Heart right ventricle (tissue), 16 donors: ENCODE measurements around the gene KDM6A. TPM values are rescaled to one million over a fixed set of nuclear protein-coding genes. Genes with fewer than 3 reads are reported as not detected.

ENCODE experiments used
- ATAC-seq, 8 donors: fragments of 200-7000 bp; cut with Tn5 transposase; one replicate each; pipeline ENCODE4 v1.9.1; 2020; ENCODE audit warnings: mild to moderate bottlenecking in 8 of 8, moderate library complexity in 8 of 8, moderate number of reproducible peaks in 1 of 8
- DNase-seq, 2 donors: peaks; one replicate each; pipeline ENCODE4 v3.0.0-alpha.2; 2020
- H3K27ac ChIP-seq, 10 donors: fragments of 200-600 bp; sonication (generic) in 2 of 10; one replicate each; pipeline versions ENCODE4 v1.5.0 to v1.8.0; 2020 to 2022; ENCODE audit warnings: mild to moderate bottlenecking in 3 of 10
- H3K27me3 ChIP-seq, 7 donors: fragments of 200-600 bp; one replicate each; pipeline ENCODE4 v1.8.0; 2021 to 2022; ENCODE audit warnings: mild to moderate bottlenecking in 2 of 7
- H3K36me3 ChIP-seq, 9 donors: fragments of 200-600 bp; sonication (generic) in 1 of 9; one replicate each; pipeline versions ENCODE4 v1.5.0 to v1.8.0; 2020 to 2022; ENCODE audit warnings: mild to moderate bottlenecking in 2 of 9
- H3K4me1 ChIP-seq, 9 donors: fragments of 200-600 bp; sonication (generic) in 1 of 9; one replicate each; pipeline versions ENCODE4 v1.5.0 to v1.8.0; 2020 to 2022; ENCODE audit warnings: mild to moderate bottlenecking in 4 of 9
- H3K4me3 ChIP-seq, 10 donors: fragments of 200-600 bp; sonication (generic) in 2 of 10; one replicate each; pipeline versions ENCODE4 v1.5.0 to v1.8.0; 2020 to 2022; ENCODE audit warnings: mild to moderate bottlenecking in 7 of 10, moderate library complexity in 2 of 10
- H3K9me3 ChIP-seq, 11 donors: fragments of 200-600 bp in 10 of 11; sonication (generic) in 2 of 11; one replicate each; pipeline versions ENCODE4 v1.5.0 to v1.8.0; 2013 to 2022; ENCODE audit warnings: mild to moderate bottlenecking in 2 of 11, control low read depth in 1 of 11, moderate library complexity in 1 of 11
- WGBS, 2 donors: extraction: QIAGEN DNeasy Blood & Tissue Kit; methylation state at CpG; one replicate each; pipeline ENCODE4 v1.1.7; 2013; ENCODE audit warnings: inconsistent platforms in 1 of 2; 5-methylcytosine and 5-hydroxymethylcytosine counted together
- intact Hi-C, 10 donors: fragments of 100-400 bp; cut with DNase I; formaldehyde crosslinking; loops; one replicate each; pipeline versions ENCODE4 v1.11.1 to v1.14.2; 2022
- polyA plus RNA-seq, 2 donors: library from polyadenylated mRNA; stranded (reverse); fragments of 200-250 nt; gene quantifications; one replicate each; pipeline ENCODE4 v1.2.3, GENCODE V29; 2013
- total RNA-seq, 10 donors: library from RNA; stranded (reverse); fragmentation: NEBNext Ultra II Directional in 3 of 10; extraction: Animal tissue kit (Norgen Biotek cat#: 25700) in 3 of 10; gene quantifications; one replicate each; pipeline versions ENCODE4 v1.2.1 to v1.2.4, GENCODE V29; 2021 to 2023
- TF ChIP-seq, protein P1 (sequence below), 9 donors: fragments of 200-600 bp; sonication (generic) in 2 of 9; IDR thresholded peaks; one replicate each; pipeline versions ENCODE4 v1.5.0 to v1.8.0; 2021 to 2022; ENCODE audit warnings: antibody characterized with exemption in 9 of 9, mild to moderate bottlenecking in 5 of 9, moderate library complexity in 1 of 9
- donor health status: Arrhythmogenic right ventricular cardiomyopathy.
- donor health status: ischemic (EF 13 %, LVEDD 7.1; RV severe dilation, severe dysfunction).
- donor health status: healthy with polysubstance abuse.
- donor health status: DM: no; HTN: yes; CAD: no.
- donor health status: DM: no; HTN: no; CAD: no.
- donor health status: ischemic (EF 25% LVEDD 6.9; RV normal size, moderate dysfunction).
- donor health status: ischemic (EF 25% LVEDD 5.7; RV mildly dilated, moderate dysfunction).
- donor health status: healthy.
- donor health status: DM: yes; HTN: yes; CAD: no.
- donor health status: Ischemic cardiomyopathy.
- donor health status: ischemic (EF 35%, LVEDD 5.7; RV mildly dilated, moderate dysfunction).
- donor health status: nonischemic (EF 11% LVEDD 7.7; RV severe dilation, severe dysfunction).
- donor health status: DM: yes; HTN: yes; CAD: no.
- donor health status: PGD.
- donor health status: ischemic (EF 29% LVEDD 5.4; RV normal size, mild dysfunction).
- donor health status: nonischemic (EF 23%, LVEDD 6.1; RV moderate dilation, normal function).

Gene KDM6A
- total and polyA plus RNA-seq, 12 donors: 3.8 to 21.2 (median 11.8) TPM

DNA sequence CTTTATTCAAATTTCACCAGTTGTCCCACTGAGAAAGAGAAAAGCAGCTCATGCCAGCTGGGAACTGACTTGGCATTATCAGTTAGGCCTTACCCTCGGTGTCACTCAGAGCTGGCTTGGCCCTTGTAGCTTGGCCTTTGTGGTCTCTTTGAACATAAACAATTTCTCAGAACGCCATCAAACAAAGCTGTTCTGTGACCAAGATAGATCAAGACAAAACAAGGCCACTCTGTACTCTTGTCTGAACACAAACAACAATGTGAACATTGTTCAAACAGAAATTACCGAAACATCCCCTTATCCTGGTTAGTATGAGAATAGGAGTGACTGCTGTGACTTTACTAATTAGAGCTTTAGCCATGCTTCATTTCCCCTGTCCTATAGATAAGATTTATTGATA is 270.5 kb downstream of the KDM6A start:
- Histone ChIP-seq H3K4me3 (no peak overlapping the region), H3K27me3 (peaks cover 0 to 11% (median 0%) of the 10 kb centered on the region in 7 donors), H3K36me3 (no peaks in the 10 kb centered on the region), H3K9me3 (no peaks in the 10 kb centered on the region), H3K27ac (no peak overlapping the region), H3K4me1 (no peaks in the 10 kb centered on the region)
- intact Hi-C loops: no loop called here
- WGBS, 2 donors: 78 to 84% methylated on average over 3 of the region's 3 CpGs
- TF ChIP-seq, protein P1, sequence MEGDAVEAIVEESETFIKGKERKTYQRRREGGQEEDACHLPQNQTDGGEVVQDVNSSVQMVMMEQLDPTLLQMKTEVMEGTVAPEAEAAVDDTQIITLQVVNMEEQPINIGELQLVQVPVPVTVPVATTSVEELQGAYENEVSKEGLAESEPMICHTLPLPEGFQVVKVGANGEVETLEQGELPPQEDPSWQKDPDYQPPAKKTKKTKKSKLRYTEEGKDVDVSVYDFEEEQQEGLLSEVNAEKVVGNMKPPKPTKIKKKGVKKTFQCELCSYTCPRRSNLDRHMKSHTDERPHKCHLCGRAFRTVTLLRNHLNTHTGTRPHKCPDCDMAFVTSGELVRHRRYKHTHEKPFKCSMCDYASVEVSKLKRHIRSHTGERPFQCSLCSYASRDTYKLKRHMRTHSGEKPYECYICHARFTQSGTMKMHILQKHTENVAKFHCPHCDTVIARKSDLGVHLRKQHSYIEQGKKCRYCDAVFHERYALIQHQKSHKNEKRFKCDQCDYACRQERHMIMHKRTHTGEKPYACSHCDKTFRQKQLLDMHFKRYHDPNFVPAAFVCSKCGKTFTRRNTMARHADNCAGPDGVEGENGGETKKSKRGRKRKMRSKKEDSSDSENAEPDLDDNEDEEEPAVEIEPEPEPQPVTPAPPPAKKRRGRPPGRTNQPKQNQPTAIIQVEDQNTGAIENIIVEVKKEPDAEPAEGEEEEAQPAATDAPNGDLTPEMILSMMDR (IDR thresholded peaks at IDR 0.05): no peak
- no peak for ATAC-seq
- DNase-seq: no peak

DNA sequence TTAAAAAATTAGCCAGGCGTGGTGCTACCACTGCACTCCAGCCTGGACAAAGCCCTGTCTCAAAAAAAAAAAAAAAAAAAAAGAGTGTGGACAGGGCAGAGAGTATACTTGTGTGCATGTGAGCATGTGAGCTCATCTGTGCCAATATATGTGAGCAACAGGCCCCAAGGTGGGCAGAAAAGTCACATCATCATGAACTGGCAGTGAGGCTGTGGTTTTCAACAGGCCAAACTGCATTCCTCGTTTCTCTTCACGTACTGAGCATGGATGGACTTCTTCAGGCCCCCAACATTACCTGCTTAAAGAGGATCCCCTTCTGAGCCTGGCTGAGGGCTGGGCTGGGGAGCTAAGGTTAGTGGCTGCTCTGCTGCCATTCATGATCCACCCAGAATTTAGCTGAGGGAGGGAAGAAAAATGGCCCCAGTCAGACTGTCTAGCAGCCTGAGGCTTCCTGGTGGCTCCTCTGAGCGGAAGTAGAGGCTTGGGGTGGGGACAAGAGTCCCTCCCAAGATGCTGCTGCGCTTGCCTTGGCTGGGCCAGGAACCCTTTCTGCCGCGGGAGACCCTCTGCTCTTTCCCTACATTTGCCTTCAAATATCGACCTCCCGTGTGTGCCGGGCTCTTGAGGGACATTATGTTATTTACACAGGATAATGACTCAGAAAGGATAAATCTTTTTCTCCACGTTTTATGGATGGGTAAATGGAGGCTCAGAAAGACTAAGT is 272.7 kb downstream of the KDM6A start:
- Histone ChIP-seq H3K9me3 (no peaks in the 10 kb centered on the region), H3K4me1 (no peaks in the 10 kb centered on the region), H3K36me3 (no peaks in the 10 kb centered on the region), H3K27me3 (peaks cover 0 to 6% (median 0%) of the 10 kb centered on the region in 7 donors), H3K27ac (no peak overlapping the region), H3K4me3 (no peak overlapping the region)
- TF ChIP-seq, protein P1 (IDR thresholded peaks at IDR 0.05): no peak
- intact Hi-C loops: no loop called here
- WGBS, 2 donors: 87 to 89% methylated on average over 11 of the region's 11 CpGs
- ATAC-seq (no peak), DNase-seq (no peak)

DNA sequence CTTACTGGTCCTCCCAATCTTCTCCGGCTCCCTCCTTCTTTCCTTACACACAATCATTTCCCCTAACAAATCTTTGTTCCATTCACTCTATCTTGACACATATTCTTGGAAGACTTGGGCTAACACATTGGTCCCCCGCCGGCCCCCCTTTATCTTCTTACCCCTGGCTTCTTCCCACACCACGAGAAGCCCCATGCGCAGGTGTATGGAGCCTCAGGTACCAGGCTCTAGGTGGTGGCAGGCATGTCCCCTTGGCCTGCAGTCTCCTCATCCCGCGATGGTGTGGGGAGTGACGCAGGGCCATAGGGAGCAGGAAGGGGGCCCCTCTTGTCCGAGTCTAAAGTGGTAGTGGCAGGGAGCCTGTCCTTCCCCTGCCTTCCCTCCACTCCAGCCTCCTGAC is 277.8 kb downstream of the KDM6A start:
- peaks cover 0 to under 1% (median 0%) of the 10 kb centered on the region in 7 donors for H3K27me3 ChIP-seq
- intact Hi-C loops: no loop called here
- no peaks in the 10 kb centered on the region for H3K4me1 ChIP-seq
- TF ChIP-seq, protein P1 (IDR thresholded peaks at IDR 0.05): no peak
- ATAC-seq: no peak
- no peak for DNase-seq
- H3K9me3 ChIP-seq: no peaks in the 10 kb centered on the region
- H3K27ac ChIP-seq: no peak overlapping the region
- WGBS, 2 donors: 96 to 98% methylated on average over 9 of the region's 9 CpGs
- peaks cover 0 to 6% (median 0%) of the 10 kb centered on the region in 9 donors for H3K36me3 ChIP-seq
- H3K4me3 ChIP-seq: no peak overlapping the region

DNA sequence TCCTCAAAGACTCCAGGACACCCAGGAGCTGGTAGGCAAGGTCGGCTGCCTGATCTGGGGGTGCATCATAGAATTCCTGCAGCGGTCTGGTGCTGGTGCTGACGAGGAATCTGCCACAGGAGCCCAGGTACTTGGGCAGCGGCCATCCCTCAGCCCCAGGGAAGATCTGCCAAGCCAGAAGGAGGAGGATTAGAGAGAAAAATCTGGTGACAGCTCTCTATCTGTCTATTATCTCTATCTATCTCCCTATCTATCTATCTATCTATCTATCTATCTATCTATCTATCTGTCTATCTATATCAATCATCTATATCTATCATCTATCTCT is 281.0 kb downstream of the KDM6A start:
- Histone ChIP-seq H3K27me3 (peaks cover 0 to 5% (median 0%) of the 10 kb centered on the region in 7 donors), H3K4me1 (no peaks in the 10 kb centered on the region), H3K4me3 (no peak overlapping the region), H3K9me3 (no peaks in the 10 kb centered on the region), H3K27ac (no peak overlapping the region), H3K36me3 (peaks cover 0 to 6% (median 0%) of the 10 kb centered on the region in 9 donors)
- DNase-seq (no peak), ATAC-seq (no peak)
- intact Hi-C loops: no loop called here
- WGBS, 2 donors: 90 to 93% methylated on average over 4 of the region's 4 CpGs
- TF ChIP-seq, protein P1 (IDR thresholded peaks at IDR 0.05): no peak
